Measurements from ENCODE around the gene DNAJC5. TPM values are rescaled to one million over a fixed set of nuclear protein-coding genes. Genes with fewer than 3 reads are reported as not detected.

The DNAJC5 gene
- total and polyA plus RNA-seq, 9 of the 15 experiments (the other 6 are each of a cell fraction or from before 2014, with no cell fraction given), result 0.95 to 42.8 (median 23.4) TPM

- TF ChIP-seq, protein P1, sequence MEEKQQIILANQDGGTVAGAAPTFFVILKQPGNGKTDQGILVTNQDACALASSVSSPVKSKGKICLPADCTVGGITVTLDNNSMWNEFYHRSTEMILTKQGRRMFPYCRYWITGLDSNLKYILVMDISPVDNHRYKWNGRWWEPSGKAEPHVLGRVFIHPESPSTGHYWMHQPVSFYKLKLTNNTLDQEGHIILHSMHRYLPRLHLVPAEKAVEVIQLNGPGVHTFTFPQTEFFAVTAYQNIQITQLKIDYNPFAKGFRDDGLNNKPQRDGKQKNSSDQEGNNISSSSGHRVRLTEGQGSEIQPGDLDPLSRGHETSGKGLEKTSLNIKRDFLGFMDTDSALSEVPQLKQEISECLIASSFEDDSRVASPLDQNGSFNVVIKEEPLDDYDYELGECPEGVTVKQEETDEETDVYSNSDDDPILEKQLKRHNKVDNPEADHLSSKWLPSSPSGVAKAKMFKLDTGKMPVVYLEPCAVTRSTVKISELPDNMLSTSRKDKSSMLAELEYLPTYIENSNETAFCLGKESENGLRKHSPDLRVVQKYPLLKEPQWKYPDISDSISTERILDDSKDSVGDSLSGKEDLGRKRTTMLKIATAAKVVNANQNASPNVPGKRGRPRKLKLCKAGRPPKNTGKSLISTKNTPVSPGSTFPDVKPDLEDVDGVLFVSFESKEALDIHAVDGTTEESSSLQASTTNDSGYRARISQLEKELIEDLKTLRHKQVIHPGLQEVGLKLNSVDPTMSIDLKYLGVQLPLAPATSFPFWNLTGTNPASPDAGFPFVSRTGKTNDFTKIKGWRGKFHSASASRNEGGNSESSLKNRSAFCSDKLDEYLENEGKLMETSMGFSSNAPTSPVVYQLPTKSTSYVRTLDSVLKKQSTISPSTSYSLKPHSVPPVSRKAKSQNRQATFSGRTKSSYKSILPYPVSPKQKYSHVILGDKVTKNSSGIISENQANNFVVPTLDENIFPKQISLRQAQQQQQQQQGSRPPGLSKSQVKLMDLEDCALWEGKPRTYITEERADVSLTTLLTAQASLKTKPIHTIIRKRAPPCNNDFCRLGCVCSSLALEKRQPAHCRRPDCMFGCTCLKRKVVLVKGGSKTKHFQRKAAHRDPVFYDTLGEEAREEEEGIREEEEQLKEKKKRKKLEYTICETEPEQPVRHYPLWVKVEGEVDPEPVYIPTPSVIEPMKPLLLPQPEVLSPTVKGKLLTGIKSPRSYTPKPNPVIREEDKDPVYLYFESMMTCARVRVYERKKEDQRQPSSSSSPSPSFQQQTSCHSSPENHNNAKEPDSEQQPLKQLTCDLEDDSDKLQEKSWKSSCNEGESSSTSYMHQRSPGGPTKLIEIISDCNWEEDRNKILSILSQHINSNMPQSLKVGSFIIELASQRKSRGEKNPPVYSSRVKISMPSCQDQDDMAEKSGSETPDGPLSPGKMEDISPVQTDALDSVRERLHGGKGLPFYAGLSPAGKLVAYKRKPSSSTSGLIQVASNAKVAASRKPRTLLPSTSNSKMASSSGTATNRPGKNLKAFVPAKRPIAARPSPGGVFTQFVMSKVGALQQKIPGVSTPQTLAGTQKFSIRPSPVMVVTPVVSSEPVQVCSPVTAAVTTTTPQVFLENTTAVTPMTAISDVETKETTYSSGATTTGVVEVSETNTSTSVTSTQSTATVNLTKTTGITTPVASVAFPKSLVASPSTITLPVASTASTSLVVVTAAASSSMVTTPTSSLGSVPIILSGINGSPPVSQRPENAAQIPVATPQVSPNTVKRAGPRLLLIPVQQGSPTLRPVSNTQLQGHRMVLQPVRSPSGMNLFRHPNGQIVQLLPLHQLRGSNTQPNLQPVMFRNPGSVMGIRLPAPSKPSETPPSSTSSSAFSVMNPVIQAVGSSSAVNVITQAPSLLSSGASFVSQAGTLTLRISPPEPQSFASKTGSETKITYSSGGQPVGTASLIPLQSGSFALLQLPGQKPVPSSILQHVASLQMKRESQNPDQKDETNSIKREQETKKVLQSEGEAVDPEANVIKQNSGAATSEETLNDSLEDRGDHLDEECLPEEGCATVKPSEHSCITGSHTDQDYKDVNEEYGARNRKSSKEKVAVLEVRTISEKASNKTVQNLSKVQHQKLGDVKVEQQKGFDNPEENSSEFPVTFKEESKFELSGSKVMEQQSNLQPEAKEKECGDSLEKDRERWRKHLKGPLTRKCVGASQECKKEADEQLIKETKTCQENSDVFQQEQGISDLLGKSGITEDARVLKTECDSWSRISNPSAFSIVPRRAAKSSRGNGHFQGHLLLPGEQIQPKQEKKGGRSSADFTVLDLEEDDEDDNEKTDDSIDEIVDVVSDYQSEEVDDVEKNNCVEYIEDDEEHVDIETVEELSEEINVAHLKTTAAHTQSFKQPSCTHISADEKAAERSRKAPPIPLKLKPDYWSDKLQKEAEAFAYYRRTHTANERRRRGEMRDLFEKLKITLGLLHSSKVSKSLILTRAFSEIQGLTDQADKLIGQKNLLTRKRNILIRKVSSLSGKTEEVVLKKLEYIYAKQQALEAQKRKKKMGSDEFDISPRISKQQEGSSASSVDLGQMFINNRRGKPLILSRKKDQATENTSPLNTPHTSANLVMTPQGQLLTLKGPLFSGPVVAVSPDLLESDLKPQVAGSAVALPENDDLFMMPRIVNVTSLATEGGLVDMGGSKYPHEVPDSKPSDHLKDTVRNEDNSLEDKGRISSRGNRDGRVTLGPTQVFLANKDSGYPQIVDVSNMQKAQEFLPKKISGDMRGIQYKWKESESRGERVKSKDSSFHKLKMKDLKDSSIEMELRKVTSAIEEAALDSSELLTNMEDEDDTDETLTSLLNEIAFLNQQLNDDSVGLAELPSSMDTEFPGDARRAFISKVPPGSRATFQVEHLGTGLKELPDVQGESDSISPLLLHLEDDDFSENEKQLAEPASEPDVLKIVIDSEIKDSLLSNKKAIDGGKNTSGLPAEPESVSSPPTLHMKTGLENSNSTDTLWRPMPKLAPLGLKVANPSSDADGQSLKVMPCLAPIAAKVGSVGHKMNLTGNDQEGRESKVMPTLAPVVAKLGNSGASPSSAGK (IDR thresholded peaks at IDR 0.05), result peak; percentile 31; the same call in 1 of the 2 replicates
- no peak for TF ChIP-seq ARNT (IDR thresholded peaks at IDR 0.05)
- TF ChIP-seq ARID1B (IDR thresholded peaks at IDR 0.05), result peak; percentile 48; the same call in 1 of the 2 replicates
- peak in 1 of 2 experiments; percentile 67; a peak in 1 of 4 replicates for TF ChIP-seq SIN3A (IDR thresholded peaks at IDR 0.05; ENCODE audit: borderline replicate concordance in 2 of 2, control insufficient read depth in 1 of 2, low read depth in 2 of 2, low read length in 2 of 2)
- no peak for TF ChIP-seq TEAD4 (IDR thresholded peaks at IDR 0.05; ENCODE audit: low read length)
- TF ChIP-seq TEAD4 (CRISPR knock-in tag; IDR thresholded peaks at IDR 0.05; ENCODE audit: borderline replicate concordance), result no peak
- TF ChIP-seq XRCC3 (IDR thresholded peaks at IDR 0.05), result no peak
- TF ChIP-seq ZFPM2 (CRISPR knock-in tag; IDR thresholded peaks at IDR 0.05), result no peak
- no peak for TF ChIP-seq POU5F1 (IDR thresholded peaks at IDR 0.05; ENCODE audit: borderline replicate concordance, low read depth, low read length, partially characterized antibody)
- TF ChIP-seq, protein P2, sequence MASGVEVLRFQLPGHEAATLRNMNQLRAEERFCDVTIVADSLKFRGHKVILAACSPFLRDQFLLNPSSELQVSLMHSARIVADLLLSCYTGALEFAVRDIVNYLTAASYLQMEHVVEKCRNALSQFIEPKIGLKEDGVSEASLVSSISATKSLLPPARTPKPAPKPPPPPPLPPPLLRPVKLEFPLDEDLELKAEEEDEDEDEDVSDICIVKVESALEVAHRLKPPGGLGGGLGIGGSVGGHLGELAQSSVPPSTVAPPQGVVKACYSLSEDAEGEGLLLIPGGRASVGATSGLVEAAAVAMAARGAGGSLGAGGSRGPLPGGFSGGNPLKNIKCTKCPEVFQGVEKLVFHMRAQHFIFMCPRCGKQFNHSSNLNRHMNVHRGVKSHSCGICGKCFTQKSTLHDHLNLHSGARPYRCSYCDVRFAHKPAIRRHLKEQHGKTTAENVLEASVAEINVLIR (CRISPR knock-in tag; IDR thresholded peaks at IDR 0.05), result no peak
- no peak for TF ChIP-seq WHSC1 (IDR thresholded peaks at IDR 0.05; ENCODE audit: low read length)
Observed at GRCh38 chr20:63977739-63978276, 82.9 kb downstream of the DNAJC5 start (continued).
